Smooth muscle cell (in vitro differentiated cells): ENCODE measurements around the gene CD47. TPM values are rescaled to one million over a fixed set of nuclear protein-coding genes. Genes with fewer than 3 reads are reported as not detected.

ENCODE experiments used
- DNase-seq: peaks from one replicate; lab custom pipeline; 2025; ENCODE audit not compliant: unreplicated experiment; lab: John Stamatoyannopoulos, UW
- H2AFZ ChIP-seq: fragments of 200-600 bp; sonication (generic); 2 replicates; pipeline ENCODE4 v1.6.0; 2016; ENCODE audit warnings: antibody characterized with exemption, low read depth, mild to moderate bottlenecking
- H3F3A ChIP-seq: fragments of 200-600 bp; sonication (generic); 2 replicates; pipeline ENCODE4 v1.6.0; 2017; ENCODE audit warnings: antibody characterized with exemption, low read depth
- H3K27ac ChIP-seq: fragments of 200-600 bp; sonication (generic); 2 replicates; pipeline ENCODE4 v1.5.1; 2016; ENCODE audit warnings: low read depth, mild to moderate bottlenecking
- H3K27me3 ChIP-seq: fragments of 200-600 bp; sonication (generic); 2 replicates; pipeline ENCODE4 v1.6.1; 2016; ENCODE audit warnings: low read depth, mild to moderate bottlenecking
- H3K36me3 ChIP-seq: fragments of 200-600 bp; sonication (generic); 2 replicates; pipeline ENCODE4 v1.5.1; 2016; ENCODE audit warnings: low read depth
- H3K4me1 ChIP-seq: fragments of 200-600 bp; sonication (generic); 2 replicates; pipeline ENCODE4 v1.5.1; 2016; ENCODE audit warnings: low read depth
- H3K4me2 ChIP-seq: fragments of 200-600 bp; sonication (generic); 2 replicates; pipeline ENCODE4 v1.6.0; 2016; ENCODE audit warnings: mild to moderate bottlenecking
- H3K4me3 ChIP-seq: fragments of 200-600 bp; sonication (generic); 2 replicates; pipeline ENCODE4 v1.5.1; 2016; ENCODE audit warnings: mild to moderate bottlenecking
- H3K79me2 ChIP-seq: fragments of 200-600 bp; sonication (generic); 2 replicates; pipeline ENCODE4 v1.6.0; 2016; ENCODE audit warnings: low read depth, mild to moderate bottlenecking
- H3K9ac ChIP-seq: fragments of 200-600 bp; sonication (generic); 2 replicates; pipeline ENCODE4 v1.6.0; 2016; ENCODE audit warnings: low read depth
- H3K9me3 ChIP-seq: fragments of 200-600 bp; sonication (generic); replicated peaks from 2 replicates; pipeline ENCODE4 v1.5.1; 2016; ENCODE audit warnings: low read depth
- H4K20me1 ChIP-seq: fragments of 200-600 bp; sonication (generic); 2 replicates; pipeline ENCODE4 v1.6.0; 2016; ENCODE audit warnings: low read depth
- WGBS: methylation state at CpG from one replicate; pipeline ENCODE4 v1.1.7; 2016; ENCODE audit warnings: low lambda C conversion rate; 5-methylcytosine and 5-hydroxymethylcytosine counted together
- polyA plus RNA-seq: library from polyadenylated mRNA; unstranded; fragments of >200 nt; fragmentation: Nextera tagmentation; extraction: Ambion mirVana; gene quantifications from 2 replicates; pipeline ENCODE4 v1.2.1, GENCODE V29; 2016
- total RNA-seq: library from RNA; depleted of rRNA; stranded (reverse); fragments of >200 nt; gene quantifications from 2 replicates; pipeline ENCODE4 v1.2.3, GENCODE V29; 2014
- TF ChIP-seq, protein P1 (sequence below): fragments of 200-600 bp; sonication (generic); IDR thresholded peaks from 2 replicates; pipeline ENCODE4 v1.5.1; 2017; ENCODE audit warnings: borderline replicate concordance, mild to moderate bottlenecking, antibody characterized with exemption; ENCODE audit not compliant: insufficient read depth, poor library complexity, severe bottlenecking

Gene CD47
- total and polyA plus RNA-seq, 2 experiments from 2014 or later: 47.1 to 95.6 TPM

DNA sequence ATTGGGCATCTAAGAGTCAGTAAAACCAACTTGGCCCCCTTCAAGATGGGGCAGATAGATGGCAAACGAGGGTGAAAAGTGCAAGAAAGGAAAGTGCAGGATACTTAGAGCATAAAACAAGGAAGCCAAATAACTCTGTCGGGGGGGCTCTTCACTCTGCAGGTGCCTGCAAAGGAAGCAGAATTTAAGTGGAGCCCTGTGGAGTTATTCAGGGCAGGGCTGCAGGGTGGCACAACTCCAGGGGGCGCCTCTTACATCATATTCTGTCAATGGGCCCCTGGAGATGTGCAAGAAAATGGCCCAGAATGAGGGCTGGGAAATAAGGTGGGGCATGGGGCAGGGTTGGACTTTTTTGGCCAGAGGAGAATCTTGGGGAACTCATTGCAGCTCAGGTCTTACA, 69.7 kb downstream of the CD47 start:
- no peaks in the 10 kb centered on the region for H3K79me2 ChIP-seq
- no peak overlapping the region for H3K27ac ChIP-seq
- WGBS: 78% methylated on average over 3 of the region's 3 CpGs
- no peaks in the 10 kb centered on the region for H3K9me3 ChIP-seq
- H3F3A ChIP-seq: no peaks in the 10 kb centered on the region
- no peak for DNase-seq
- H3K4me2 ChIP-seq: no peak overlapping the region
- H2AFZ ChIP-seq: no peak overlapping the region
- H4K20me1 ChIP-seq: no peaks in the 10 kb centered on the region
- no peaks in the 10 kb centered on the region for H3K36me3 ChIP-seq
- TF ChIP-seq, protein P1, sequence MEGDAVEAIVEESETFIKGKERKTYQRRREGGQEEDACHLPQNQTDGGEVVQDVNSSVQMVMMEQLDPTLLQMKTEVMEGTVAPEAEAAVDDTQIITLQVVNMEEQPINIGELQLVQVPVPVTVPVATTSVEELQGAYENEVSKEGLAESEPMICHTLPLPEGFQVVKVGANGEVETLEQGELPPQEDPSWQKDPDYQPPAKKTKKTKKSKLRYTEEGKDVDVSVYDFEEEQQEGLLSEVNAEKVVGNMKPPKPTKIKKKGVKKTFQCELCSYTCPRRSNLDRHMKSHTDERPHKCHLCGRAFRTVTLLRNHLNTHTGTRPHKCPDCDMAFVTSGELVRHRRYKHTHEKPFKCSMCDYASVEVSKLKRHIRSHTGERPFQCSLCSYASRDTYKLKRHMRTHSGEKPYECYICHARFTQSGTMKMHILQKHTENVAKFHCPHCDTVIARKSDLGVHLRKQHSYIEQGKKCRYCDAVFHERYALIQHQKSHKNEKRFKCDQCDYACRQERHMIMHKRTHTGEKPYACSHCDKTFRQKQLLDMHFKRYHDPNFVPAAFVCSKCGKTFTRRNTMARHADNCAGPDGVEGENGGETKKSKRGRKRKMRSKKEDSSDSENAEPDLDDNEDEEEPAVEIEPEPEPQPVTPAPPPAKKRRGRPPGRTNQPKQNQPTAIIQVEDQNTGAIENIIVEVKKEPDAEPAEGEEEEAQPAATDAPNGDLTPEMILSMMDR: no peak
- H3K9ac ChIP-seq: no peak overlapping the region
- H3K27me3 ChIP-seq: no peaks in the 10 kb centered on the region
- no peak overlapping the region for H3K4me3 ChIP-seq
- H3K4me1 ChIP-seq: no peaks in the 10 kb centered on the region

DNA sequence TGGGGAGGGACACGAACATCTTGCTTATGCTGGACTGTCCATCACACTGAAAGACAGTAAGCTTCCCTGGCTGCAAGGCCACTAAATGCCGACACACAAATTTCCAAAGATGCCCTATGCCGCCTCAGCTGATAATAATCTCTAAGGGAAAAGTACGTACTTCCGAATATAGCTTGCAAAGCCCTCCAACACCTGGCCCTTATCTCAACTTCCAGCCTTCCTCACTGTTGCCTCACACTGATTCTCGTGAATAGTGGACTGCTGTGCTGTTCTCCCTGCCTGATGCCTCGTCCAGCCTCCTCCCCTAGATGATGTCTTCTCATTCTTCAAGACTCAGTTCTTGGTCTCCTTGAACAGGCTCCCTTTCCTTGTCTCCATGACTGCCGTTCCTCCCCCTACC, 72.3 kb downstream of the CD47 start:
- no peaks in the 10 kb centered on the region for H3F3A ChIP-seq
- no peaks in the 10 kb centered on the region for H3K9me3 ChIP-seq
- no peaks in the 10 kb centered on the region for H3K36me3 ChIP-seq
- no peak overlapping the region for H3K9ac ChIP-seq
- H3K4me3 ChIP-seq: no peak overlapping the region
- H3K27me3 ChIP-seq: no peaks in the 10 kb centered on the region
- no peaks in the 10 kb centered on the region for H3K4me1 ChIP-seq
- no peak for DNase-seq
- no peak overlapping the region for H3K27ac ChIP-seq
- no peaks in the 10 kb centered on the region for H4K20me1 ChIP-seq
- no peak overlapping the region for H3K4me2 ChIP-seq
- no peak overlapping the region for H2AFZ ChIP-seq
- TF ChIP-seq, protein P1: no peak
- WGBS: 91% methylated on average over 8 of the region's 8 CpGs
- no peaks in the 10 kb centered on the region for H3K79me2 ChIP-seq

DNA sequence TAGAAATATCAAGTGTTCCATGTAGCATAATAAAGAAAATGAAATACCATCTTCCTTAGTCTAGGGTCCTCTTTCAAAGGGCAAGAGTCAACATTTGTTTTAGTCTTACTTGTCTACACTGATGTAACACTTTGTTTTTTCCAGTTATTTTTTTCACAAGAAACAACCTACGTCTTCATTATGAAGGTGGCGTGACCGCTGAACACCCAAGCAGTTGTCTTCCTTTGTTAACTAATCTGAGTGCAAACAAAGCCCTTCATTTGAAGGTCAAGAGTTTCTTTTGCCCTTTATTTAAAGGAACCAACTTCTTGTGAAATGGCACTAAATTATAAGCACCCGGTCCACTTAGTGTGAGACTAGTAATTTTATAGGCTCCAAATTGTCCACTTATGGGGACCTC, 73.2 kb downstream of the CD47 start:
- WGBS: 94% methylated on average over 4 of the region's 4 CpGs
- H3K27me3 ChIP-seq: no peaks in the 10 kb centered on the region
- H3K36me3 ChIP-seq: no peaks in the 10 kb centered on the region

DNA sequence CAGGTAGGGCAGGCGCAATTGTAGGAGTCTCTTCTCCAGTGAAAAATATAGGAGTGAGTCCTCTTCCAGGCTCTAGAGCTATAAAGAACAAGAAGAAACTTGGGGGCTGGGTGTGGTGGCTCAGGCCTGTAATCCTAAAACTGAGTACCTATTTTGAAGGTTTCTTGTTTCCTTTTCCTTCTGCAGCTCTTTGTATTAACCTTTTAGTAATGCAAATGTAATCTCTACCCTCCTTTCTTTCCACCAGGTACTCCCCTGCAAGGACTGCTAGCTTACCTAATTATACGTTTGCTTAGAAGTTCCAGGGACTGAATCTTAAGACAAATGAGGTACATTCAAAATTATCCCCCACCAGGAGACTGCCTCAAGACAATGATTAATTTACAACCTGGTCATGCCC, 75.9 kb downstream of the CD47 start:
- H3K9me3 ChIP-seq: no peaks in the 10 kb centered on the region
- WGBS: 95% methylated on average over 2 of the region's 2 CpGs
- H3K36me3 ChIP-seq: no peaks in the 10 kb centered on the region
- no peaks in the 10 kb centered on the region for H3K4me1 ChIP-seq
- no peak overlapping the region for H2AFZ ChIP-seq
- H3K4me3 ChIP-seq: no peak overlapping the region
- TF ChIP-seq, protein P1: no peak
- H3K27ac ChIP-seq: no peak overlapping the region
- no peak overlapping the region for H3K9ac ChIP-seq
- no peak overlapping the region for H3K4me2 ChIP-seq
- H3K27me3 ChIP-seq: no peaks in the 10 kb centered on the region
- DNase-seq: no peak
- H4K20me1 ChIP-seq: no peaks in the 10 kb centered on the region
- H3F3A ChIP-seq: no peaks in the 10 kb centered on the region
- H3K79me2 ChIP-seq: no peaks in the 10 kb centered on the region

More for the DNA sequence above, 73.2 kb downstream of the CD47 start:
- Histone ChIP-seq H3K27ac (no peak overlapping the region), H4K20me1 (no peaks in the 10 kb centered on the region), H3K9me3 (no peaks in the 10 kb centered on the region), H3K4me1 (no peaks in the 10 kb centered on the region), H3K4me3 (no peak overlapping the region), H3F3A (no peaks in the 10 kb centered on the region), H3K4me2 (no peak overlapping the region), H3K79me2 (no peaks in the 10 kb centered on the region), H3K9ac (no peak overlapping the region), H2AFZ (no peak overlapping the region)
- TF ChIP-seq, protein P1: no peak
- DNase-seq: no peak
